Measurements from ENCODE around the gene TBL1XR1.
"Not testable (repeated sequence)": the region's sequence is repeated elsewhere in the genome, so short reads cannot be mapped to it uniquely, and the experiment has no call there.

TBL1XR1 gene

GRCh38 chr3:177168431-177168830 is 28.9 kb downstream of the TBL1XR1 start:
- DNase-seq (ENCODE audit: low read depth) = no peak
- TF ChIP-seq CTCF (conservative IDR thresholded peaks at IDR 0.05; ENCODE audit: low read depth, low read length) = no peak
- no peak overlapping the region for H3K4me3 ChIP-seq (ENCODE audit: low read depth, low read length)

- DNase-seq (ENCODE audit: low read depth) = no peak
- no peak for TF ChIP-seq CTCF (conservative IDR thresholded peaks at IDR 0.05; ENCODE audit: low read depth, low read length)
- no peak overlapping the region for H3K4me3 ChIP-seq (ENCODE audit: low read depth, low read length)
Observed at GRCh38 chr3:177162742-177163141, 34.5 kb downstream of the TBL1XR1 start.

GRCh38 chr3:177161603-177162002 is 35.7 kb downstream of the TBL1XR1 start:
- DNase-seq (ENCODE audit: low read depth); H3K4me3 ChIP-seq (ENCODE audit: low read depth, low read length): not testable (repeated sequence)

GRCh38 chr3:177158461-177158860 is 38.8 kb downstream of the TBL1XR1 start:
- no peak for DNase-seq (ENCODE audit: low read depth)
- H3K4me3 ChIP-seq (ENCODE audit: low read depth, low read length) = no peak overlapping the region
- TF ChIP-seq CTCF (conservative IDR thresholded peaks at IDR 0.05; ENCODE audit: low read depth, low read length) = no peak

GRCh38 chr3:177157492-177157891 is 39.8 kb downstream of the TBL1XR1 start:
- no peak overlapping the region for H3K4me3 ChIP-seq (ENCODE audit: low read depth, low read length)
- DNase-seq (ENCODE audit: low read depth) = no peak
- no peak for TF ChIP-seq CTCF (conservative IDR thresholded peaks at IDR 0.05; ENCODE audit: low read depth, low read length)

GRCh38 chr3:177154733-177155132 is 42.5 kb downstream of the TBL1XR1 start:
- no peak overlapping the region for H3K4me3 ChIP-seq (ENCODE audit: low read depth, low read length)
- DNase-seq (ENCODE audit: low read depth) = no peak
- no peak for TF ChIP-seq CTCF (conservative IDR thresholded peaks at IDR 0.05; ENCODE audit: low read depth, low read length)

GRCh38 chr3:177150970-177151627 is 46.2 kb downstream of the TBL1XR1 start:
- H3K4me3 ChIP-seq (ENCODE audit: low read depth, low read length) = no peak overlapping the region
- peak; percentile 90 for DNase-seq (ENCODE audit: low read depth)
- TF ChIP-seq CTCF (conservative IDR thresholded peaks at IDR 0.05; ENCODE audit: low read depth, low read length) = no peak
